ENCODE results near the gene TTLL1.

DNA sequence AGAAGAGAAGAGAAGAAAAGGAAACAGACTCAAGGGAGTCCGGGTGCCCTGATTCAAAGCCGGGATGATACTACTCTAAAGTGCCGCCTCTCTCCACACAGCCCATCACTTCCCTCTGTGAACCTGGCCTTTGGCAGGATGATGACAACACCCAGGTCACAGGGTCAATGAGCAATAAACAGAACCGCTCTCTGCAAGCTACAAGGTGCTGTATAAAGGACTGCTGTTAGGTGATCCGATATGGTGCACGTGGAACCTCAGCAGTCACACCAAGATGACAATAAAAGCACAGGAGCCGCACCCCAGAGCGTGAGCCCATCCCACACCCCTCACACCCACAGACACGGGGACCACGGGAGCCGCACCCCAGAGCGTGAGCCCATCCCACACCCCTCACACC is 10.7 kb downstream of the TTLL1 start:
- no peak for TF ChIP-seq CTCF (conservative IDR thresholded peaks at IDR 0.05 in 1 of 2, IDR thresholded peaks at IDR 0.05 in 1 of 2; ENCODE audit: low read depth in 1 of 2, low read length in 2 of 2)
- no peak for TF ChIP-seq EZH2 (IDR thresholded peaks at IDR 0.05; ENCODE audit: low read length, missing control alignments)

Data from fibroblast of lung (primary cell).